HL-60 (cell line): ENCODE measurements around the gene SLC7A6.
A peak's percentile ranks its signal among the peaks of the same experiment; 100 is the strongest.

Experiments
- DNase-seq, 2 experiments: peaks; one replicate each; pipeline ENCODE4 v3.0.0-alpha.2; 2010 to 2020; ENCODE audit warnings: low read depth in 1 of 2, low spot score in 1 of 2
- H3K27ac ChIP-seq: fragments of 250-450 bp; sonication (Bioruptor Pico); replicated peaks from 2 replicates; pipeline ENCODE4 v1.5.1; 2020; ENCODE audit warnings: mild to moderate bottlenecking, moderate library complexity
- H3K27me3 ChIP-seq: fragments of 250-450 bp; sonication (Bioruptor Pico); 2 replicates; pipeline ENCODE4 v1.5.1; 2021; ENCODE audit warnings: mild to moderate bottlenecking, moderate library complexity; ENCODE audit not compliant: insufficient read depth, poor library complexity, severe bottlenecking
- H3K4me3 ChIP-seq: replicated peaks from 2 replicates; pipeline ENCODE4 v1.5.1; 2011; ENCODE audit warnings: mild to moderate bottlenecking, control low read depth, low read length; ENCODE audit not compliant: insufficient read depth
- CTCF ChIP-seq: IDR thresholded peaks from one replicate; pipeline ENCODE4 v1.5.1; 2011; ENCODE audit warnings: low read length, control low read depth, inconsistent platforms; ENCODE audit not compliant: insufficient read depth
- GABPA ChIP-seq: IDR thresholded peaks from 2 replicates; pipeline ENCODE4 v1.6.1; 2012; ENCODE audit warnings: low read depth
- POLR2AphosphoS5 ChIP-seq: IDR thresholded peaks from 2 replicates; pipeline ENCODE4 v1.6.1; 2012; ENCODE audit warnings: low read depth
- REST ChIP-seq: IDR thresholded peaks from 2 replicates; pipeline ENCODE4 v1.6.1; 2012; ENCODE audit warnings: low read depth; ENCODE audit not compliant: insufficient replicate concordance
- SPI1 ChIP-seq: IDR thresholded peaks from 2 replicates; pipeline ENCODE4 v1.6.1; 2012; ENCODE audit warnings: low read depth, mild to moderate bottlenecking, borderline replicate concordance

SLC7A6 gene

GRCh38 chr16:68328151-68328859 is 64.0 kb downstream of the SLC7A6 start:
- Histone ChIP-seq H3K27ac (no peak overlapping the region), H3K4me3 (no peak overlapping the region), H3K27me3 (no peaks in the 10 kb centered on the region)
- DNase-seq = peak; percentile 66 to 81
- TF ChIP-seq CTCF = peak; percentile 89
- no peak for TF ChIP-seq GABPA
- TF ChIP-seq SPI1 = no peak

- no peak overlapping the region for H3K27ac ChIP-seq
- no peak overlapping the region for H3K4me3 ChIP-seq
- no peak for DNase-seq
- H3K27me3 ChIP-seq = no peaks in the 10 kb centered on the region
- no peak for TF ChIP-seq REST
- TF ChIP-seq POLR2AphosphoS5 = no peak
- TF ChIP-seq CTCF = no peak
- TF ChIP-seq GABPA = no peak
- no peak for TF ChIP-seq SPI1
These were observed 64.6 kb downstream of the SLC7A6 start for GRCh38 chr16:68328860-68329390.

- Histone ChIP-seq H3K27me3 (no peaks in the 10 kb centered on the region), H3K4me3 (no peak overlapping the region), H3K27ac (peak overlapping the region; percentile 58)
- DNase-seq = no peak
- TF ChIP-seq POLR2AphosphoS5 (no peak), CTCF (no peak), REST (no peak), SPI1 (no peak), GABPA (no peak)
These were observed 67.6 kb downstream of the SLC7A6 start for GRCh38 chr16:68331879-68332410.
